SK-N-MC (cell line): ENCODE data around the gene NHERF2.
A peak's percentile ranks its signal among the peaks of the same experiment; 100 is the strongest.

Experiments
- DNase-seq: peaks from one replicate; pipeline ENCODE4 v3.0.0-alpha.2; 2011; ENCODE audit warnings: low read depth, low spot score
- H3K27ac ChIP-seq: fragments of 200-600 bp; sonication (generic); 2 replicates; pipeline ENCODE4 v1.5.1; 2016; ENCODE audit warnings: mixed run types
- H3K36me3 ChIP-seq: fragments of 200-600 bp; sonication (generic); 2 replicates; pipeline ENCODE4 v1.6.1; 2017; ENCODE audit warnings: antibody characterized with exemption, low read length, mixed read lengths; ENCODE audit not compliant: insufficient read depth
- H3K4me3 ChIP-seq: fragments of 200-600 bp; sonication (generic); 2 replicates; pipeline ENCODE4 v1.5.1; 2016
- H3K9ac ChIP-seq: fragments of 200-600 bp; sonication (generic); 2 replicates; pipeline ENCODE4 v1.8.0; 2017; ENCODE audit warnings: mixed run types, mixed read lengths; ENCODE audit not compliant: insufficient read length
- H3K9me3 ChIP-seq: fragments of 200-600 bp; sonication (generic); 2 replicates; pipeline ENCODE4 v1.6.1; 2017; ENCODE audit warnings: low read depth, mild to moderate bottlenecking, antibody characterized with exemption, low read length, moderate library complexity, mixed read lengths
- EZH2 ChIP-seq: fragments of 200-600 bp; sonication (generic); IDR thresholded peaks from one replicate; pipeline ENCODE4 v1.6.1; 2017; ENCODE audit warnings: antibody characterized with exemption
- FOXP2 ChIP-seq: optimal IDR thresholded peaks from 2 replicates; pipeline ENCODE3; 2011; ENCODE audit warnings: mild to moderate bottlenecking, moderate library complexity; ENCODE audit not compliant: insufficient read depth; ENCODE audit errors: extremely low read length, control extremely low read depth
- POLR2AphosphoS5 ChIP-seq: IDR thresholded peaks from 2 replicates; pipeline ENCODE4 v1.6.1; 2012; ENCODE audit warnings: mild to moderate bottlenecking, low read depth, low read length, borderline replicate concordance

The NHERF2 gene

DNA sequence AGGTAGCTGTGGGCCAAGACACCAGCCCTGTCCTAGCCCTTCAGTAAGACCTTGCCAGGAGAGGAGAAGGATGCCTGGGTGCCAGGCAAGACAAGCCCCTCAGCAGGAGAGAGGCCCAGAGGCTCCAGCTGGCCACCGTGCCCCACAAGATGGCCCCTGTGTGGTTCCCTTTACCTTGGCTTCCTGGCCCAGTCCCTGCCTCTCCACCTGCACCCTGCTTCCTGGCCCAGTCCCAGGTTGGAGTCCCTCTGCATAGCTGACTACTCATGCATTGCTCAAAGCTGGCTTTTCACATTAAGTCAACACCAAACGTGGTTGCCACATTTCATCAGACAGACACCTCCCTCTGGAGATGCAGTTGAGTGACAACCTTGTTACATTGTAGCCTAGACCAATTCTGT is 33.0 kb upstream of the NHERF2 start:
- no peak for DNase-seq
- H3K27ac ChIP-seq = 0 out of 2 replicates have a peak overlapping the region, but pooled peaks have one; percentile 13
- H3K9me3 ChIP-seq = no peaks in the 10 kb centered on the region
- no peak overlapping the region for H3K9ac ChIP-seq
- peaks cover 15% of the 10 kb centered on the region; the same call in 1 of the 2 replicates for H3K36me3 ChIP-seq
- no peak overlapping the region for H3K4me3 ChIP-seq
- TF ChIP-seq POLR2AphosphoS5 = no peak
- no peak for TF ChIP-seq EZH2
- TF ChIP-seq FOXP2 = no peak

DNA sequence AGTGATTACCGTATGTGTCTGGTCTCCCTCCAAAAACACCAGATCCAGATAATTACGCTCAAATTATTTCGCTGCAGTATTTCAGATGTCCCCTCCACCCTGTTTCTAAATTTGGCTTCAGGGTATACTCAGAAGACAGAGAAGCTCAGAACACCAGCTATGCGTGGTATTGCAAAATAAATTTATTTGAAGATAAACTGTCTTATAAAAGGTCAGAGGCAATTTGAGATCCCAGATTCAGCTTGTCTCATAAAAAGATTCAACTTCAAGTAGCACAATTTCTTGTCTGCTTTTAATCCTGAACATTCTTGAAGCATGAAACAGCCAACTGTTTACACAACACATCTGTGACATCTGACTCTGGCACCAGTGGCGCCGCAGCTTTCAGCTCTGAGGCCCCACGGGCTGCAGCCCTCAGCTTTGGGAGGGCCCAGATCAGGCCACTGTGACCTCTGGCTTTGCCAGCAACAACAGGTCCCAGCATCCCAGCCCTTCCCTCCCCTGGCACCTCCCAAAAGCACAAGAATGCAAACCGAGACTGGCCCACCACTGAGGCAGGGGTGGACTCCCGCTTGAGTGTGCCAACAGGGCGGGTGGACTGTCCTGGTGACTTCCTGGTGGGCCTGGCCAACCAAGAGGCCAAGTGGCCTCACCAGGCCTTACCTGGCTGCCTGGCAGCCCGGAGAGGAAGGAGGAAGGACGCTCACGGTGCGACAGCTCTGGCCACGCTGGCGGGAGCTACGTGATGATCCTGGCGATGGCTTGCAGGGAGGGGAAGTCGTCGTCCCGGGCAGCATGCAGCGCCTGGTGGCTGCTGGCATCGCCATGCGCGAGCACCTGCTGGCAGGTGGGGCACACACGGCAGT is 29.0 kb upstream of the NHERF2 start:
- Histone ChIP-seq H3K9ac (no peak overlapping the region), H3K36me3 (peaks cover 50% of the 10 kb centered on the region; the same call in 1 of the 2 replicates), H3K27ac (peak overlapping the region; percentile 51), H3K9me3 (no peaks in the 10 kb centered on the region), H3K4me3 (no peak overlapping the region)
- TF ChIP-seq POLR2AphosphoS5 (no peak; the same call in 1 of the 2 replicates), EZH2 (no peak), FOXP2 (no peak)
- DNase-seq = no peak

DNA sequence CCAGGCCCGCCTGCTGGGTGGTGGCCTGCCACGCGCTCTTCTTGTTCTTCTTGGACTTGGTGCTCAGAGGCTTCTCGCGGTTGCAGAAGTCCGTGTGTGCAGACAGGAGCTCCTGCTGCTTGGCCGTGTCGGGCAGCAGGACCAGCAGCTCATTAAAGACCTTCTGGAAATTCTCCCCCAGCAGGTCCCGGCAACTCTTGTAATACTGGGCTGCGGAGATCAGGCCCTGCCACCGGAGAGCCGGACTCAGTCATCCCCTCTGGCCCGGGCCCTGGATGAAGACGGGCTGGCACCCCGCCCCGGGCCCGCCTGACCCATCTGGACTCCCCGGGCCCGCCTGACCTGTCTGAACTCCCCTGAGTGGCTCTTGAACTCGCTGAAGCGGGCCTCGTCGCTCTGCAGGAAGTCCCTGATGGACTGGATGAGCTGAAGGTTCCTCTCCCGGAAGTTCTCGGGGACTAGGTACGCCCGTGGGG is 28.3 kb upstream of the NHERF2 start:
- Histone ChIP-seq H3K4me3 (no peak overlapping the region), H3K9ac (no peak overlapping the region), H3K27ac (peak overlapping the region; percentile 31; the same call in 1 of the 2 replicates), H3K36me3 (peaks cover 56% of the 10 kb centered on the region; the same call in 1 of the 2 replicates), H3K9me3 (no peaks in the 10 kb centered on the region)
- DNase-seq = no peak
- TF ChIP-seq POLR2AphosphoS5 = no peak
- no peak for TF ChIP-seq EZH2
- TF ChIP-seq FOXP2 = no peak

DNA sequence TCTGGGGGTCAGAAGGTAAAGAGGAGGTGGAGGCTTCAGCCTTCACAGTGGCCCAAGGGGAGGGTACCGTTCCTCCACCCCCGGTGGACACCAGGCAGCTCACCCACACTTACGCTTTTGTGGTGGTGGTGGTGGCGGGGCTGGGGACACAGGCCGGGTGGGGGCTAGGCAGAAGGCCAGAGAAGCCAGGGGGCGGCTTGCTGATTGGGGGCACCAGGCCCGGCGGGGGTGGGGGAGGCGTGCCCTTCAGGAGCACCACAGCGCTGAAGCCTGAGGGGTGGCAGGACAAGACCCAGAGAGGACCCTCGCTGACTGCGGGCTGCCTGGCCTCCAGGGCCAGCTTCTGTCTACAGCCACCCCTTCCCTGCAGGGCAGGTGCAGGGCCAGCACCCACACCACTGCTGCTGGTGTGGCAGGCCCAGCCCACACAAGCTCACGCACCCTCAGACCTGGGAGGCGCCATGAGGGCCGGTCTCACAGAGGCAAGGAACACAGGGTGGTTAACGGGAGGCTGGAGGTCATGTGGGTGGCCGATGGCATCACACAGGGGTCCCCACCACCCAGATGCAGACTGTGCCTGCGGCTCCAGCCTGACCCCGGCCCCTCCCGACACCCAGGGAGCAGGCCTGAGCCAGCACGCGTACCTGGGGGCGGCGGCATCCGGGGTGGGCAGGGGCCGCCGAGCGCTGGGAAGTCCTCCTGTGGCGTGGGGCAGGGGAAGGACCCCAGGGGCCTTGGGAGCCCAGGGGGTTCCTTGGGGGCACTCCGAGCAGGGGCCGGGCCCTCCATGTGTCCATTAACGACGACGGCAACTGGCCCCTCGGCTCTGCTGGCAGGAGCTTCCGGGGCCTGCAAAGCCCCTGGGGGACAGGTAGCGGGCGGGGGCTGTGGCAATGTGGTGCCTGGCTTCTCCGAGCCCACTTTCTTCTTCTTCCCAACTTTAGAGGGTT is 27.6 kb upstream of the NHERF2 start:
- Histone ChIP-seq H3K9ac (no peak overlapping the region), H3K4me3 (no peak overlapping the region), H3K27ac (0 out of 2 replicates have a peak overlapping the region, but pooled peaks have one; percentile 9), H3K9me3 (no peaks in the 10 kb centered on the region), H3K36me3 (peaks cover 58% of the 10 kb centered on the region; the same call in 1 of the 2 replicates)
- no peak for DNase-seq
- no peak for TF ChIP-seq EZH2
- TF ChIP-seq FOXP2 = no peak
- no peak for TF ChIP-seq POLR2AphosphoS5

DNA sequence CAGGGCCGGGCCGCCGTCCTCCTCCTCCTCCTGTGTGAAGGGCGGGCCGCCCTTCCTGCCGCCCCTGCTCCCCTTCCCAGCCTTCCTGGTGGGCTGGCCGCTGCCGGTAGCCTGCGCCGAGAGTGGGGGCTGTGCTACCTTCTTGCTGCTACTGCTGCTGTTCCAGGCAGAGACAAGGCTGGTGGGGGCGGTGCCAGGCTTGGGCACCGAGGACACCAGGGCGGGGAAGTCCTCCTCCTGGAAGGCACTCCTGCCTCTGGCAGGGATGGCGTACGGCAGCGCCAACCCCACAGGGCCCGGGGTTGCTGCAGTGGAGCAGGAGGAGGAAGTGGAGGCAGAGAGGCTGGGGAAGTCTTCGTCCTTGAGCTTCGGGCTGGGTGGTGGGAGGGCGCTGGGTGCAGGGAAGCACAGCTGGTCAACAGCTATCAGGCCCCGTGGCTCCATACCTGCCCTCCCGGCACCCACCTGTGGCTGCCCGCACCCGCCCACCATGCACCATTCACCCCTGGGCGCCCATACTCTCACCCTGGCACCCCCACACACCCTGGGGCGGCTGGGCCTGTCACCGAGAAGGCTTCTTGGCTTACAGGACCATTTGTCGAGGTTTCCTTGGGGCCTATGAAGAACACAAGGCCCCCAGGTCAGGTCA is 26.7 kb upstream of the NHERF2 start:
- peaks cover 58% of the 10 kb centered on the region; the same call in 1 of the 2 replicates for H3K36me3 ChIP-seq
- no peak for DNase-seq
- H3K4me3 ChIP-seq = no peak overlapping the region
- H3K27ac ChIP-seq = no peak overlapping the region
- H3K9ac ChIP-seq = no peak overlapping the region
- no peaks in the 10 kb centered on the region for H3K9me3 ChIP-seq
- TF ChIP-seq POLR2AphosphoS5 = no peak
- no peak for TF ChIP-seq EZH2
- TF ChIP-seq FOXP2 = no peak

DNA sequence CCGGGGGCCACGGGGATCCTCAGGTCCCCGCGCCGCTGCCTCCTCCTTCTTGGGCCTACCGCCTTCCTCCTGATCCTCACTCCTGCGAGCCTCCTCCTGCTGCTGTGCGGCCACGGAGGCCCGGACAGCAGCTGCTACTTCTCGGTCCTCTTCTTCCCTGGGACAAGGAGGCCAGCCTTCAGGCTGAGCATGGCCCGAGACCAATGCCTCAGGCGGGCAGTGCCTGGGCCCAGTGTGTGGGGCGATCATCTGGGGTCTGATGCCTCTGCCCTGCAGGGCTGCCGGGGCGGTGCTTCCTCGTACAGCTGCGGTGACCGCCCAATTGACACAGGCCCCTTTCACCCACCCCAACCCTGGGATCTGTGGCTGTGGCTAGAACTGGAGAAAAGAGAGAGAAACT is 25.7 kb upstream of the NHERF2 start:
- Histone ChIP-seq H3K4me3 (no peak overlapping the region), H3K36me3 (peaks cover 58% of the 10 kb centered on the region; the same call in 1 of the 2 replicates), H3K27ac (no peak overlapping the region), H3K9ac (no peak overlapping the region), H3K9me3 (no peaks in the 10 kb centered on the region)
- TF ChIP-seq EZH2 (no peak), FOXP2 (no peak), POLR2AphosphoS5 (no peak)
- no peak for DNase-seq

DNA sequence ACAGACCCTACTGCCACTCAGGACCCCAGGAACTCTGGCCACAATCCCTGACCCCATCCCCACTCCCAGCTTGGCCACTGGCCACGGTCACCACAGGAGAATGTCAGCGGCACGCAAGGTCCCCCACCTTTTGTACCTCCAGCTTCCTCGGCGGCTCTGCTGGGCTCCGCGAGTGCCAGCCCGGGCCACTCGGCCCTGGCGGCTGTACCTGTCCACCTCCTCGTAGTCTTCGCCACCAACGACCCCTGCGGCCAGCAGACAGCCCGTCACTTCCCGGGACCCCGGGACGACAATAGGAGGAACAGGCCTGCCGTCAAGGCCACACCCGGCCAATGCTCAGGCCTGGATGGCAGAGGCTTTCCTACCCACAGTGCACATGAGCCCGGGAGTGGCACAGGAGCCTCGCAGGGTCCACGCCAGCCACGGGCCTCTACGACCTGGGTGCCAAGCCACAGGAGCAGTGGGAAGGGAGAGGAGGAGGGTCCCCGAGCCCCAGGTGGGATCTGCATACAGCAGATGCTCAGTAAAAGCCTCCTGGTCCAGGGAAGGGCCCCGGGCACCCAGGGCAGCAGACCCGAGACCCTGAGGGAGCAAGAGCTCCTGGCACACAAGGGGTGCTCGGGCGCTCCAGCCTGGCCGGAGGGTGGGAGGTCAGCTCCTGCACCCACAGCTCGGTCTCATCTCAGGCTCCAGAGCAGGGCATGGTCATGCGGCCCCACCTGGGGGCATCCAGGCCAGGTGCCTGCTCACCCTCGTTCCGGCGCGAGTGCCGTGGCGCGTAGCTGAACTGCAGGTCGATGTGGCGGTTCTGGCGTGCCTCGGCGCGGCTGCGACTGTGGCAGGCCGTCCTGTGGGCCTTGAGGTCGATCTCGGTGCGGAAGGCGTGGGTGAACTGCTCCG is 25.0 kb upstream of the NHERF2 start:
- Histone ChIP-seq H3K27ac (no peak overlapping the region), H3K4me3 (no peak overlapping the region), H3K36me3 (peaks cover 56% of the 10 kb centered on the region; the same call in 1 of the 2 replicates), H3K9me3 (no peaks in the 10 kb centered on the region), H3K9ac (no peak overlapping the region)
- no peak for DNase-seq
- no peak for TF ChIP-seq POLR2AphosphoS5
- no peak for TF ChIP-seq FOXP2
- no peak for TF ChIP-seq EZH2
